ENCODE data around the gene EN1.

The EN1 gene

GRCh38 chr2:118826093-118826492 is 21.4 kb downstream of the EN1 start:
- no peak for DNase-seq (ENCODE audit: low spot score)
- no peak for TF ChIP-seq CTCF (IDR thresholded peaks at IDR 0.05; ENCODE audit: borderline replicate concordance, control extremely low read depth, extremely low read depth, insufficient read depth, missing control alignments)
- in situ Hi-C loops (cut with MboI; ENCODE audit: low sequenced_read_pairs, unreplicated experiment), result no loop called here

- DNase-seq (ENCODE audit: low spot score), result no peak
- in situ Hi-C loops (cut with MboI; ENCODE audit: low sequenced_read_pairs, unreplicated experiment), result no loop called here
- no peak for TF ChIP-seq CTCF (IDR thresholded peaks at IDR 0.05; ENCODE audit: borderline replicate concordance, control extremely low read depth, extremely low read depth, insufficient read depth, missing control alignments)
These were observed 23.8 kb downstream of the EN1 start for GRCh38 chr2:118823633-118824032.

- in situ Hi-C loops (cut with MboI; ENCODE audit: low sequenced_read_pairs, unreplicated experiment), result no loop called here
- no peak for DNase-seq (ENCODE audit: low spot score)
- TF ChIP-seq CTCF (IDR thresholded peaks at IDR 0.05; ENCODE audit: borderline replicate concordance, control extremely low read depth, extremely low read depth, insufficient read depth, missing control alignments), result no peak
These were observed 24.9 kb downstream of the EN1 start for GRCh38 chr2:118822572-118822971.

- no peak for DNase-seq (ENCODE audit: low spot score)
- no peak for TF ChIP-seq CTCF (IDR thresholded peaks at IDR 0.05; ENCODE audit: borderline replicate concordance, control extremely low read depth, extremely low read depth, insufficient read depth, missing control alignments)
- in situ Hi-C loops (cut with MboI; ENCODE audit: low sequenced_read_pairs, unreplicated experiment), result no loop called here
These were observed 25.4 kb downstream of the EN1 start for GRCh38 chr2:118822015-118822414.

- in situ Hi-C loops (cut with MboI; ENCODE audit: low sequenced_read_pairs, unreplicated experiment), result no loop called here
- DNase-seq (ENCODE audit: low spot score), result no peak
- TF ChIP-seq CTCF (IDR thresholded peaks at IDR 0.05; ENCODE audit: borderline replicate concordance, control extremely low read depth, extremely low read depth, insufficient read depth, missing control alignments), result no peak
These were observed 30.0 kb downstream of the EN1 start for GRCh38 chr2:118817469-118817868.

GRCh38 chr2:118816669-118817068 is 30.8 kb downstream of the EN1 start:
- no peak for DNase-seq (ENCODE audit: low spot score)
- no peak for TF ChIP-seq CTCF (IDR thresholded peaks at IDR 0.05; ENCODE audit: borderline replicate concordance, control extremely low read depth, extremely low read depth, insufficient read depth, missing control alignments)
- in situ Hi-C loops (cut with MboI; ENCODE audit: low sequenced_read_pairs, unreplicated experiment), result no loop called here

- in situ Hi-C loops (cut with MboI; ENCODE audit: low sequenced_read_pairs, unreplicated experiment), result no loop called here
- no peak for TF ChIP-seq CTCF (IDR thresholded peaks at IDR 0.05; ENCODE audit: borderline replicate concordance, control extremely low read depth, extremely low read depth, insufficient read depth, missing control alignments)
- no peak for DNase-seq (ENCODE audit: low spot score)
These were observed 31.7 kb downstream of the EN1 start for GRCh38 chr2:118815731-118816130.
